Mesendoderm (in vitro differentiated cells): ENCODE data around the gene ZNF845.
"Not testable (repeated sequence)": the region's sequence is repeated elsewhere in the genome, so short reads cannot be mapped to it uniquely, and the experiment has no call there.

ENCODE experiments used
- DNase-seq: peaks from one replicate; pipeline ENCODE4 v3.0.0; 2013
- H2AK5ac ChIP-seq: 2 replicates; pipeline ENCODE4 v1.6.1; 2013; ENCODE audit warnings: low read length, inconsistent platforms
- H2BK120ac ChIP-seq: 2 replicates; pipeline ENCODE4 v1.6.1; 2013; ENCODE audit warnings: low read depth, mild to moderate bottlenecking, low read length, moderate library complexity, mixed read lengths
- H2BK15ac ChIP-seq: replicated peaks from 2 replicates; pipeline ENCODE4 v1.6.1; 2013; ENCODE audit warnings: low read depth, mild to moderate bottlenecking, moderate library complexity
- H2BK5ac ChIP-seq: 2 replicates; pipeline ENCODE4 v1.6.1; 2013; ENCODE audit warnings: low read length, inconsistent platforms
- H3K18ac ChIP-seq: 2 replicates; pipeline ENCODE4 v1.6.1; 2013; ENCODE audit warnings: mild to moderate bottlenecking, low read length, mixed read lengths
- H3K23ac ChIP-seq: one replicate; pipeline ENCODE4 v1.6.1; 2013; ENCODE audit warnings: low read length
- H3K27ac ChIP-seq: 2 replicates; pipeline ENCODE4 v1.5.1; 2013; ENCODE audit warnings: low read depth, mild to moderate bottlenecking, inconsistent platforms, low read length, moderate library complexity
- H3K27me3 ChIP-seq: 2 replicates; pipeline ENCODE4 v1.6.1; 2013; ENCODE audit warnings: low read length, control low read depth, mild to moderate bottlenecking, inconsistent platforms; ENCODE audit not compliant: insufficient read depth, poor library complexity
- H3K36me3 ChIP-seq: 2 replicates; pipeline ENCODE4 v1.6.1; 2013; ENCODE audit warnings: low read length, inconsistent platforms; ENCODE audit not compliant: control insufficient read depth, insufficient read depth
- H3K4ac ChIP-seq: one replicate; pipeline ENCODE4 v1.6.1; 2013; ENCODE audit warnings: low read depth, mild to moderate bottlenecking, low read length, moderate library complexity
- H3K4me1 ChIP-seq: 2 replicates; pipeline ENCODE4 v1.6.1; 2013; ENCODE audit warnings: low read depth, low read length, inconsistent platforms; ENCODE audit not compliant: control insufficient read depth
- H3K4me2 ChIP-seq: 2 replicates; pipeline ENCODE4 v1.6.1; 2013; ENCODE audit warnings: low read length
- H3K4me3 ChIP-seq: 2 replicates; pipeline ENCODE4 v1.5.1; 2013; ENCODE audit warnings: mild to moderate bottlenecking, low read length
- H3K56ac ChIP-seq: one replicate; pipeline ENCODE4 v1.6.1; 2013; ENCODE audit warnings: low read length
- H3K79me1 ChIP-seq: 2 replicates; pipeline ENCODE4 v1.6.1; 2013; ENCODE audit warnings: low read length, inconsistent platforms
- H3K79me2 ChIP-seq: 2 replicates; pipeline ENCODE4 v1.6.1; 2013; ENCODE audit warnings: mild to moderate bottlenecking, low read length; ENCODE audit not compliant: control insufficient read depth, insufficient read depth
- H3K9ac ChIP-seq: 2 replicates; pipeline ENCODE4 v1.6.1; 2013; ENCODE audit warnings: low read length, inconsistent platforms
- H4K5ac ChIP-seq: one replicate; pipeline ENCODE4 v1.6.1; 2013; ENCODE audit warnings: low read length
- H4K8ac ChIP-seq: one replicate; pipeline ENCODE4 v1.6.1; 2013; ENCODE audit warnings: low read depth, mild to moderate bottlenecking, control low read depth, low read length, moderate library complexity
- WGBS: extraction: QIAGEN DNeasy Blood & Tissue Kit; methylation state at CpG from one replicate; pipeline ENCODE4 v1.1.7; 2013; ENCODE audit warnings: low lambda C conversion rate, missing lambda C conversion rate; ENCODE audit not compliant: insufficient coverage; ENCODE audit errors: extremely low coverage; 5-methylcytosine and 5-hydroxymethylcytosine counted together

ZNF845 gene

DNA sequence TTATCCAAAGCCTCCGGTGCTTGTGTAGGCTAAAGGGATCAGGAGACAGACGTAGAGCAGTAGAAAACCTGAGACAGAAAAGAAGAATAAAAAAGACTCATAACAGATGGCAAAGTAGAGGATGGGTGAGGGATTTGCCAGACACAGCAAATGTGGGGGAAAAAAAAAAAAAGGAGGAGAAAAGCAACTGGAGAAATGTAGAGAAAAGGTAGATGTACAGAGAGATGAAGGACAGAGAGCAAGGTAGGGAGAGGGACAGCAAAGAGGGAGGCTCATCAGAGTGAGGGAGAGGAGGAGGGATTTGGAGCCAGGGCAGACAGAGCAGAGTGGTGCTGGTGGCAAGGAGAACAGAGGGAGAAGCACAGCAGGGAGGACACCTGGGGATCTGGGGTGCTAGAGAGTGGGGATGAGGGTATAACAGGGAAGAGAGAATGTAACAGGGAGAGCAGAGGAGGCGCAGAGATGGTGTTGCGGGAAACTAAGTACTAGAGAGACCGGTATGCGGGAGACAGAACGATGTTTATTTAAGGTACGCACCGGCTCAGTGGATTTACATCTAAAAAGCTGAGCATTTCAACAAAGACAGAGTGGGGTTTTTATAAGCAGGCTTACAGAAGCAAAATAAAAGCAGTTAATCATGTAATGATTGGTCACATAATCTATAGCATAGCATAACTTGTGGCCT, 62.4 kb downstream of the ZNF845 start:
- H3K4ac ChIP-seq, H2BK5ac ChIP-seq, H3K4me1 ChIP-seq, H3K18ac ChIP-seq, H4K5ac ChIP-seq, H2BK15ac ChIP-seq, H3K27ac ChIP-seq, DNase-seq, H3K27me3 ChIP-seq, H3K79me2 ChIP-seq, H2BK120ac ChIP-seq, H3K36me3 ChIP-seq, H3K23ac ChIP-seq, H4K8ac ChIP-seq, H3K79me1 ChIP-seq, H2AK5ac ChIP-seq: not testable (repeated sequence)
- peak overlapping the region; percentile 81 for H3K9ac ChIP-seq
- no CpG with 5 or more reads among the region's 9 CpGs for WGBS
- H3K4me2 ChIP-seq = peak overlapping the region; percentile 83
- H3K4me3 ChIP-seq = peak overlapping the region; percentile 86
- H3K56ac ChIP-seq = peak overlapping the region; percentile 86

DNA sequence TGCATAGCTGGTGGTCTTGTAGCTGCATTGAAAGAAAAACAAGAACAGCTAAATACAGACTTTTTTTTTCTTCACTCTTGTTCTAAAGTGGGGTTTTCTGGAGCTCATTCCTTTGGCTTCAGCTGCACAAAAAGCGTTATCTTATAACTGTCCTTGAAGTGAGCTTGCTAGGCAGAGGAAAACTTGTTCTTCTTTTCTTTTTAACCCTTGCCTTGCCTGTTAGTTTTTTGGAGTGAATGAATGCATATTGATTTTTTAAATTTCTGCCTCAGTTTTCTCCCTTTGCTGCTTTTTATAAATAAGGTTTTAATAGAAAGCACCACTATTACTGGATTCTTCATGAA, 62.9 kb downstream of the ZNF845 start:
- Histone ChIP-seq H3K9ac (no peak overlapping the region), H3K36me3 (peaks cover 1% of the 10 kb centered on the region), H3K4me1 (no peaks in the 10 kb centered on the region), H2BK15ac (no peak overlapping the region), H3K4me2 (no peak overlapping the region), H2BK5ac (no peak overlapping the region), H3K79me1 (peaks cover 1% of the 10 kb centered on the region), H3K27me3 (no peaks in the 10 kb centered on the region), H3K23ac (no peak overlapping the region), H3K4me3 (no peak overlapping the region), H4K5ac (no peak overlapping the region), H3K18ac (no peak overlapping the region), H3K79me2 (no peaks in the 10 kb centered on the region), H4K8ac (no peak overlapping the region), H3K4ac (no peak overlapping the region), H2AK5ac (no peak overlapping the region), H3K56ac (no peak overlapping the region), H2BK120ac (no peak overlapping the region), H3K27ac (no peak overlapping the region)
- no peak for DNase-seq
- WGBS = no CpG with 5 or more reads among the region's 1 CpG

DNA sequence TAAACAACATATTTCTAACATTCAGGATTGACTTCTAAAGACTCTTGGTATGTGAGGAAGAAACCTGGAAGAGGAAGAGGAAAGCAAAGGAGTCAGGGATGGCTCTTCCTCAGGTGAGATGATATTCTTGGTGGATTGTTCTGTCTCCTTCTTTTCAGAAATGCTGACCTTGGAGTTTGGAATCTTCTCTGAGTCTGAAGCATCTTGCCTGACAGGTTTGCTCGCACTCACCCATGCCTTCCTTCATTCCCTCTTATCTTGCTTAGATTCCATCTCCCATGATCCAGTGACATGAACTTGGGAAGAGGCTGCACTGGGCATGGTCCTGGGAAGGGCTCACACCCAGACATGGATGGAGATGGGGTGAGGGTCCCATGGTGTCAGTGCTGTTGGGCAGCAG, 64.4 kb downstream of the ZNF845 start:
- no CpG with 5 or more reads among the region's 1 CpG for WGBS
- H3K79me2 ChIP-seq, H3K79me1 ChIP-seq, H4K8ac ChIP-seq, H3K36me3 ChIP-seq, H3K27me3 ChIP-seq, H3K4me1 ChIP-seq, H3K18ac ChIP-seq, H2BK120ac ChIP-seq, H2BK5ac ChIP-seq, H3K4me3 ChIP-seq, H3K4ac ChIP-seq, H3K27ac ChIP-seq, DNase-seq, H3K4me2 ChIP-seq, H3K9ac ChIP-seq, H4K5ac ChIP-seq, H2BK15ac ChIP-seq, H3K23ac ChIP-seq, H2AK5ac ChIP-seq, H3K56ac ChIP-seq: not testable (repeated sequence)
